ENCODE data around the gene BLM. TPM values are rescaled to one million over a fixed set of nuclear protein-coding genes. Genes with fewer than 3 reads are reported as not detected.
"Not testable (repeated sequence)": the region's sequence is repeated elsewhere in the genome, so short reads cannot be mapped to it uniquely, and the experiment has no call there.

The BLM gene
- total and polyA plus RNA-seq, 2 of the 4 experiments (the other 2 are of a cell fraction), result 2.5 to 6.5 TPM

- TF ChIP-seq CHD1 (IDR thresholded peaks at IDR 0.05; ENCODE audit: low read depth, low read length) (no peak), MAFK (IDR thresholded peaks at IDR 0.05; ENCODE audit: low read depth, low read length) (peak; percentile 49; the same call in 1 of the 2 replicates), SMC3 (IDR thresholded peaks at IDR 0.05; ENCODE audit: low read depth, low read length) (peak; percentile 7; the same call in 1 of the 2 replicates)
Observed at GRCh38 chr15:90845201-90845949, 128.2 kb downstream of the BLM start (continued).

GRCh38 chr15:90849424-90849823, 132.3 kb downstream of the BLM start:
- H3K4me3 ChIP-seq (ENCODE audit: insufficient read depth, low read depth, low read length); intact Hi-C loops (cut with micrococcal nuclease); H3K4ac ChIP-seq (ENCODE audit: low read depth, low read length); H4K91ac ChIP-seq (ENCODE audit: insufficient read depth, low read depth, low read length); H2AK9ac ChIP-seq (replicated peaks; ENCODE audit: low read depth, low read length, poor library complexity); H2BK120ac ChIP-seq (ENCODE audit: low read depth, low read length); H3K4me1 ChIP-seq (ENCODE audit: control insufficient read depth, insufficient read depth, low read length); H3K79me1 ChIP-seq (ENCODE audit: low read depth in 1 of 2, low read length in 2 of 2); dilution Hi-C loops (cut with HindIII; ENCODE audit: low sequenced_read_pairs, unreplicated experiment); H3K4me2 ChIP-seq (ENCODE audit: low read depth, low read length); CTCF ChIA-PET; H3K23ac ChIP-seq (ENCODE audit: low read depth, low read length); H3K56ac ChIP-seq (ENCODE audit: extremely low read depth, insufficient read depth, low read length); H2AFZ ChIP-seq (replicated peaks; ENCODE audit: low read length, poor library complexity); DNase-seq; H4K20me1 ChIP-seq (ENCODE audit: insufficient read depth, low read length); ATAC-seq (ENCODE audit: low read depth); H3K27ac ChIP-seq (ENCODE audit: insufficient read depth, low read length); H2BK20ac ChIP-seq (ENCODE audit: low read depth, low read length); POLR2A ChIA-PET (ENCODE audit: unreplicated experiment); H4K8ac ChIP-seq (ENCODE audit: low read depth in 2 of 2, low read length in 2 of 2); in situ Hi-C loops (cut with MboI; ENCODE audit: low sequenced_read_pairs); H3K14ac ChIP-seq (replicated peaks; ENCODE audit: low read depth, low read length); H2AK5ac ChIP-seq (ENCODE audit: low read depth, low read length); H3K9ac ChIP-seq (ENCODE audit: low read depth, low read length); H3K36me3 ChIP-seq (ENCODE audit: control insufficient read depth, insufficient read depth, low read length); H3K18ac ChIP-seq (ENCODE audit: low read depth, low read length); H3K9me3 ChIP-seq (ENCODE audit: control insufficient read depth, insufficient read depth, low read length); H3K9me1 ChIP-seq (ENCODE audit: insufficient read depth, low read length); H2BK15ac ChIP-seq (ENCODE audit: low read depth, low read length); H4K5ac ChIP-seq (ENCODE audit: low read depth, low read length); BruUV-seq (replicated peaks); H2BK5ac ChIP-seq (ENCODE audit: low read depth, low read length, poor library complexity, severe bottlenecking); H3K27me3 ChIP-seq (ENCODE audit: control insufficient read depth, insufficient read depth, low read length): not testable (repeated sequence)
- no CpG with 5 or more reads among the region's 1 CpG for WGBS, 2 experiments (ENCODE audit: extremely low coverage in 2 of 2, insufficient read length in 1 of 2)
